22Rv1 (cell line): Measurements from ENCODE around the gene HGF.

Experiments
- H3K27ac ChIP-seq: fragments of 450-650 bp; 2 replicates; pipeline ENCODE4 v1.5.1; 2017
- CTCF ChIP-seq: fragments of 450-650 bp; IDR thresholded peaks from 2 replicates; pipeline ENCODE4 v1.5.1; 2017; ENCODE audit warnings: mild to moderate bottlenecking
- ZFX ChIP-seq: fragments of 450-650 bp; IDR thresholded peaks from 2 replicates; pipeline ENCODE4 v1.6.1; 2017; ENCODE audit warnings: antibody characterized with exemption, borderline replicate concordance

HGF gene

GRCh38 chr7:81753392-81753791, 16.5 kb downstream of the HGF start:
- no peak for TF ChIP-seq ZFX
- TF ChIP-seq CTCF = no peak
- H3K27ac ChIP-seq = peak overlapping the region; percentile 27

- peak overlapping the region; percentile 27 for H3K27ac ChIP-seq
- TF ChIP-seq ZFX (no peak), CTCF (no peak)
Observed at GRCh38 chr7:81752318-81752714, 17.5 kb downstream of the HGF start.

- peak overlapping the region; percentile 27; the same call in 1 of the 2 replicates for H3K27ac ChIP-seq
- TF ChIP-seq CTCF = no peak
- TF ChIP-seq ZFX = no peak
Observed at GRCh38 chr7:81751619-81752317, 18.1 kb downstream of the HGF start.

- H3K27ac ChIP-seq = peak overlapping the region; percentile 44
- TF ChIP-seq ZFX (no peak), CTCF (no peak)
Observed at GRCh38 chr7:81745637-81746036, 24.2 kb downstream of the HGF start.

GRCh38 chr7:81744389-81744788, 25.5 kb downstream of the HGF start:
- TF ChIP-seq ZFX = no peak
- TF ChIP-seq CTCF = no peak
- H3K27ac ChIP-seq = peak overlapping the region; percentile 44

- H3K27ac ChIP-seq = peak overlapping the region; percentile 44
Observed at GRCh38 chr7:81743665-81744064, 26.2 kb downstream of the HGF start.

More at GRCh38 chr7:81743665-81744064, 26.2 kb downstream of the HGF start:
- TF ChIP-seq CTCF (no peak), ZFX (no peak)
